ENCODE data around the gene TRUB1. TPM values are rescaled to one million over a fixed set of nuclear protein-coding genes. Genes with fewer than 3 reads are reported as not detected.

TRUB1 gene
- total RNA-seq, 1 experiment from 2014 or later = 22.9 TPM

GRCh38 chr10:115020449-115020848, 82.5 kb downstream of the TRUB1 start:
- Histone ChIP-seq H3K4me3 (ENCODE audit: insufficient read depth, low read depth, low read length) (no peak overlapping the region), H3K36me3 (replicated peaks; ENCODE audit: control insufficient read depth, insufficient read depth, low read length) (no peaks in the 10 kb centered on the region), H3K27me3 (ENCODE audit: control insufficient read depth, insufficient read depth, low read length) (no peaks in the 10 kb centered on the region)
- DNase-seq = no peak

GRCh38 chr10:115022733-115023132, 84.7 kb downstream of the TRUB1 start:
- no peak overlapping the region for H3K4me3 ChIP-seq (ENCODE audit: insufficient read depth, low read depth, low read length)
- DNase-seq = no peak
- H3K36me3 ChIP-seq (replicated peaks; ENCODE audit: control insufficient read depth, insufficient read depth, low read length) = no peaks in the 10 kb centered on the region
- no peaks in the 10 kb centered on the region for H3K27me3 ChIP-seq (ENCODE audit: control insufficient read depth, insufficient read depth, low read length)

GRCh38 chr10:115023715-115024114, 85.7 kb downstream of the TRUB1 start:
- H3K27me3 ChIP-seq (ENCODE audit: control insufficient read depth, insufficient read depth, low read length) = no peaks in the 10 kb centered on the region
- no peak for DNase-seq
- H3K36me3 ChIP-seq (replicated peaks; ENCODE audit: control insufficient read depth, insufficient read depth, low read length) = no peaks in the 10 kb centered on the region
- no peak overlapping the region for H3K4me3 ChIP-seq (ENCODE audit: insufficient read depth, low read depth, low read length)

- DNase-seq = no peak
- Histone ChIP-seq H3K36me3 (replicated peaks; ENCODE audit: control insufficient read depth, insufficient read depth, low read length) (no peaks in the 10 kb centered on the region), H3K4me3 (ENCODE audit: insufficient read depth, low read depth, low read length) (no peak overlapping the region), H3K27me3 (ENCODE audit: control insufficient read depth, insufficient read depth, low read length) (no peaks in the 10 kb centered on the region)
These were observed 86.4 kb downstream of the TRUB1 start for GRCh38 chr10:115024371-115024770.

- Histone ChIP-seq H3K4me3 (ENCODE audit: insufficient read depth, low read depth, low read length) (no peak overlapping the region), H3K27me3 (ENCODE audit: control insufficient read depth, insufficient read depth, low read length) (no peaks in the 10 kb centered on the region), H3K36me3 (replicated peaks; ENCODE audit: control insufficient read depth, insufficient read depth, low read length) (no peaks in the 10 kb centered on the region)
- no peak for DNase-seq
These were observed 88.2 kb downstream of the TRUB1 start for GRCh38 chr10:115026056-115026745.

GRCh38 chr10:115026746-115027140, 88.7 kb downstream of the TRUB1 start:
- no peak for DNase-seq
- Histone ChIP-seq H3K36me3 (replicated peaks; ENCODE audit: control insufficient read depth, insufficient read depth, low read length) (no peaks in the 10 kb centered on the region), H3K4me3 (ENCODE audit: insufficient read depth, low read depth, low read length) (no peak overlapping the region), H3K27me3 (ENCODE audit: control insufficient read depth, insufficient read depth, low read length) (no peaks in the 10 kb centered on the region)

Other genes with a start within 250 kb of the TRUB1 start
- gene FHIP2A, start 116.4 kb upstream of the TRUB1 start, total RNA-seq (2014; rRNA removed; shearing (Covaris generic)) = 7.8 and 13.1 TPM in 2 replicates
- 35.1 and 68.1 TPM in 2 replicates for gene ATRNL1, start 155.2 kb downstream of the TRUB1 start, total RNA-seq (2014; rRNA removed; shearing (Covaris generic))